Activated CD8-positive, alpha-beta T cell treated with anti-CD3 and anti-CD28 coated beads for 36 hours (primary cell): Measurements from ENCODE around the gene PMPCA. TPM values are rescaled to one million over a fixed set of nuclear protein-coding genes. Genes with fewer than 3 reads are reported as not detected.

Experiments used
- ATAC-seq: fragments of 200-7000 bp; cut with Tn5 transposase; one replicate; pipeline ENCODE4 v1.10.0; 2021; ENCODE audit warnings: mild to moderate bottlenecking, moderate library complexity
- CTCF ChIA-PET: fragments of 350-600 bp; sonication (Branson Sonifier 250); formaldehyde crosslinking; loops from one replicate; lab custom pipeline; 2021; ENCODE audit warnings: antibody characterized with exemption; lab: Charles Lee
- POLR2A ChIA-PET: fragments of 350-600 bp; sonication (Branson Sonifier 250); formaldehyde crosslinking; loops from one replicate; lab custom pipeline; 2021; ENCODE audit warnings: antibody characterized with exemption; lab: Charles Lee
- DNase-seq: peaks from one replicate; pipeline ENCODE4 v3.0.0-alpha.2; 2020
- H3K27ac Mint-ChIP-seq: one replicate; pipeline ENCODE4 v1.8.0; 2021; ENCODE audit warnings: mild to moderate bottlenecking, mixed read lengths
- H3K27me3 Mint-ChIP-seq: one replicate; pipeline ENCODE4 v1.8.0; 2021; ENCODE audit warnings: mixed read lengths
- H3K36me3 Mint-ChIP-seq: one replicate; pipeline ENCODE4 v1.8.0; 2021; ENCODE audit warnings: low read depth, mixed read lengths
- H3K4me1 Mint-ChIP-seq: one replicate; pipeline ENCODE4 v1.8.0; 2021; ENCODE audit warnings: low read depth, mixed read lengths
- H3K4me3 Mint-ChIP-seq: one replicate; pipeline ENCODE4 v1.8.0; 2021; ENCODE audit warnings: mild to moderate bottlenecking, moderate library complexity, mixed read lengths
- H3K9me3 Mint-ChIP-seq: one replicate; pipeline ENCODE4 v1.8.0; 2021; ENCODE audit warnings: mixed read lengths
- CTCF ChIP-seq: fragments of 200-600 bp; IDR thresholded peaks from one replicate; pipeline ENCODE4 v1.8.0; 2022; ENCODE audit warnings: antibody characterized with exemption, mild to moderate bottlenecking
- intact Hi-C: fragments of 100-400 bp; cut with micrococcal nuclease; formaldehyde crosslinking; loops from one replicate; pipeline ENCODE4 v1.10.0; 2022
- total RNA-seq, 2 experiments: library from RNA; stranded (reverse); gene quantifications; one replicate each; pipeline ENCODE4 v1.2.3, GENCODE V29; 2021

The PMPCA gene
- total RNA-seq, 2 experiments from 2014 or later = 128 to 140 TPM

GRCh38 chr9:136416427-136416826 lies 6.0 kb downstream of the PMPCA start:
- POLR2A ChIA-PET = interaction anchor here (0.7 to 1.2 kb wide), 2 partner anchors 8 to 21 kb away, joined by 3 read pairs; no protein-coding TSS in a partner anchor
- intact Hi-C loops = no loop called here
- peaks cover 67% of the 10 kb centered on the region for H3K36me3 Mint-ChIP-seq

DNA sequence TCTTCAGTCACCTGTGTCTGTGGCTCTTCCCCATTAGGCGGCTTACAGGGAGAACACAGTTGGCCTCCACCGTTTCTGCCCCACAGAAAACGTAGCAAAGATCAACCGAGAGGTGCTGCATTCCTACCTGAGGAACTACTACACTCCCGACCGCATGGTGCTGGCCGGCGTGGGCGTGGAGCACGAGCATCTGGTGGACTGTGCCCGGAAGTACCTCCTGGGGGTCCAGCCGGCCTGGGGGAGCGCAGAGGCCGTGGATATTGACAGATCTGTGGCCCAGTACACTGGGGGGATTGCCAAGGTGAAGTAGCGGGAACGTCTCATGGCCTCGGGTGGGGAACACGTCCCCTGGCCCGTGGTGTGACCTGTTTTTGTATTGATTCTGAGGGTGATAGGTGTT lies 6.5 kb downstream of the PMPCA start:
- ChIA-PET POLR2A (interaction anchor here (0.6 to 1.2 kb wide), 3 partner anchors 8 to 512 kb away, joined by 3 to 4 read pairs (median 3); no protein-coding TSS in a partner anchor), CTCF (no interaction called here)
- intact Hi-C loops = no loop called here
- Mint-ChIP-seq H3K36me3 (peaks cover 62% of the 10 kb centered on the region), H3K4me1 (peaks cover 9% of the 10 kb centered on the region), H3K4me3 (no peak overlapping the region), H3K9me3 (no peaks in the 10 kb centered on the region), H3K27ac (no peak overlapping the region), H3K27me3 (no peaks in the 10 kb centered on the region)
- DNase-seq (no peak), ATAC-seq (no peak)
- TF ChIP-seq CTCF = no peak

More at GRCh38 chr9:136416427-136416826, 6.0 kb downstream of the PMPCA start:
- Mint-ChIP-seq H3K4me3 (no peak overlapping the region), H3K9me3 (no peaks in the 10 kb centered on the region), H3K27me3 (no peaks in the 10 kb centered on the region), H3K4me1 (peaks cover 14% of the 10 kb centered on the region), H3K27ac (no peak overlapping the region)
- DNase-seq (no peak), ATAC-seq (no peak)
- CTCF ChIA-PET = no interaction called here
- TF ChIP-seq CTCF = no peak

DNA sequence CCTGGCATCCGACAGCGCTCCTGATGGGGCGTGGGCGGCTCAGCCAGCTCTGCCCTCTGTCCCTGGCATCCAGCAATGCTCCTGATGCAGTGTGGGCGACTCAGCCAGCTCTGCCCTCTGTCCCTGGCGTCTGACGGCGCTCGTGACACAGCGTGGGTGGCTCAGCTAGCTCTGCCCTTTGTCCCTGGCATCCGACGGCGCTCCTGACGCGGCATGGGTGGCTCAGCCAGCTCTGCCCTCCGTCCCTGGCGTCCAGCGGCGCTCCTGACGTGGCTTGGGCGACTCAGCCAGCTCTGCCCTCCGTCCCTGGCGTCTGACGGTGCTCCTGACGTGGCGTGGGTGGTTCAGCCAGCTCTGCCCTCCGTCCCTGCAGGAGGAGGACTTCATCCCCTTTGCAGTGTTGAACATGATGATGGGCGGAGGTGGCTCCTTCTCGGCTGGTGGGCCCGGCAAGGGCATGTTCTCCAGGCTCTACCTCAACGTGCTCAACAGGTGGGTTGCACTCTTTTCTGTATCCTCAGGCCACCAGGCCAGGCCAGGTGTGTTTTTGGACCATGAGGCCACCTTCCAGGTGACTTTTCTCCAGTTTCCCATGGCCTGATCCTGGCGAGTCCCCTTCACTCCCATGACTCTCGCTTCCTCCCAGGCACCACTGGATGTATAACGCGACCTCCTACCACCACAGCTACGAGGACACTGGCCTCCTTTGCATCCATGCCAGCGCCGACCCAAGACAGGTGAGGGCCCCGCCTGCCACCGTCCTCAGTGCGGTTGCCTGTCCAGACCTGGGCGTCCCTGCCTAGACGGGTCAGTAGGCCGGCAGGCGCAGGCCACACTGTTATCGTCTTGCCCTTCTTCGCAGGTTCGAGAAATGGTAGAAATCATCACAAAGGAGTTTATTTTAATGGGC lies 8.0 kb downstream of the PMPCA start:
- CTCF ChIA-PET = no interaction called here
- DNase-seq (no peak), ATAC-seq (no peak)
- Mint-ChIP-seq H3K4me1 (no peaks in the 10 kb centered on the region), H3K9me3 (no peaks in the 10 kb centered on the region), H3K27ac (no peak overlapping the region), H3K36me3 (peaks cover 57% of the 10 kb centered on the region), H3K4me3 (no peak overlapping the region), H3K27me3 (no peaks in the 10 kb centered on the region)
- intact Hi-C loops = no loop called here
- no peak for TF ChIP-seq CTCF
- POLR2A ChIA-PET = interaction anchor here (0.9 to 3.0 kb wide), 4 partner anchors 8 to 17 kb away, joined by 3 to 8 read pairs (median 4); partner anchors contain the start of genes ENTR1 and PMPCA

- POLR2A ChIA-PET = interaction anchor here (0.7 to 3.0 kb wide), 2 partner anchors 9 to 14 kb away, joined by 3 to 8 read pairs; partner anchors contain the start of genes ENTR1 and PMPCA
- intact Hi-C loops = no loop called here
Observed at GRCh38 chr9:136419092-136419420, 8.6 kb downstream of the PMPCA start.

More at GRCh38 chr9:136419092-136419420, 8.6 kb downstream of the PMPCA start:
- Mint-ChIP-seq H3K9me3 (no peaks in the 10 kb centered on the region), H3K4me1 (no peaks in the 10 kb centered on the region), H3K27me3 (no peaks in the 10 kb centered on the region), H3K27ac (no peak overlapping the region), H3K36me3 (peaks cover 54% of the 10 kb centered on the region), H3K4me3 (no peak overlapping the region)
- CTCF ChIA-PET = interaction anchor here (1.4 kb wide), 1 partner anchor 55 kb away, joined by 3 read pairs; the partner anchor contains the start of gene DNLZ
- TF ChIP-seq CTCF = no peak
- DNase-seq (no peak), ATAC-seq (no peak)
